ENCODE results near the gene IPMK.

IPMK gene

GRCh38 chr10:58268454-58268945 lies 806 bp upstream of the IPMK start:
- no peak for TF ChIP-seq CTCF (conservative IDR thresholded peaks at IDR 0.05; ENCODE audit: low read depth, low read length)
- no peak for DNase-seq (ENCODE audit: low read depth)
- peak overlapping the region; percentile 83 for H3K4me3 ChIP-seq (ENCODE audit: low read length)

GRCh38 chr10:58266826-58267712 lies 625 bp downstream of the IPMK start:
- DNase-seq (ENCODE audit: low read depth), result no peak
- TF ChIP-seq CTCF (conservative IDR thresholded peaks at IDR 0.05; ENCODE audit: low read depth, low read length), result no peak

GRCh38 chr10:58266003-58266825 lies 1.5 kb downstream of the IPMK start:
- H3K4me3 ChIP-seq (ENCODE audit: low read length), result peak overlapping the region; percentile 83
- no peak for DNase-seq (ENCODE audit: low read depth)
- TF ChIP-seq CTCF (conservative IDR thresholded peaks at IDR 0.05; ENCODE audit: low read depth, low read length), result no peak

More at GRCh38 chr10:58266826-58267712, 625 bp downstream of the IPMK start:
- H3K4me3 ChIP-seq (ENCODE audit: low read length), result peak overlapping the region; percentile 83

- no peak overlapping the region for H3K4me3 ChIP-seq (ENCODE audit: low read length)
Measured at GRCh38 chr10:58265249-58265648, 2.4 kb downstream of the IPMK start.

GRCh38 chr10:58264780-58265179 lies 2.9 kb downstream of the IPMK start:
- DNase-seq (ENCODE audit: low read depth), result no peak
- no peak for TF ChIP-seq CTCF (conservative IDR thresholded peaks at IDR 0.05; ENCODE audit: low read depth, low read length)
- H3K4me3 ChIP-seq (ENCODE audit: low read length), result no peak overlapping the region

More at GRCh38 chr10:58265249-58265648, 2.4 kb downstream of the IPMK start:
- no peak for TF ChIP-seq CTCF (conservative IDR thresholded peaks at IDR 0.05; ENCODE audit: low read depth, low read length)
- DNase-seq (ENCODE audit: low read depth), result no peak

GRCh38 chr10:58262766-58263165 lies 4.9 kb downstream of the IPMK start:
- H3K4me3 ChIP-seq (ENCODE audit: low read length), result no peak overlapping the region
- no peak for TF ChIP-seq CTCF (conservative IDR thresholded peaks at IDR 0.05; ENCODE audit: low read depth, low read length)
- DNase-seq (ENCODE audit: low read depth), result no peak
